ENCODE results near the gene SLC25A47. TPM values are rescaled to one million over a fixed set of nuclear protein-coding genes. Genes with fewer than 3 reads are reported as not detected.
A peak's percentile ranks its signal among the peaks of the same experiment; 100 is the strongest.

SLC25A47 gene
- total RNA-seq, 1 donor from 2014 or later, result not detected

- no peaks in the 10 kb centered on the region for H3K27me3 Mint-ChIP-seq
- CTCF ChIA-PET, result interaction anchor here (0.8 to 1.7 kb wide), 9 partner anchors 20 to 94 kb away, joined by 3 to 6 read pairs (median 4); no protein-coding TSS in a partner anchor
- peaks cover 14% of the 10 kb centered on the region for H3K4me1 Mint-ChIP-seq
- POLR2A ChIA-PET, result interaction anchor here (1.7 to 2.1 kb wide), 4 partner anchors 13 to 93 kb away, joined by 4 to 9 read pairs (median 4); partner anchors contain the start of gene WDR25
- intact Hi-C loops (cut with micrococcal nuclease), result no loop called here
- H3K9me3 Mint-ChIP-seq, result no peaks in the 10 kb centered on the region
- H3K36me3 Mint-ChIP-seq (ENCODE audit: low read depth), result peaks cover 18% of the 10 kb centered on the region
- peak overlapping the region; percentile 56 for H3K27ac Mint-ChIP-seq
- DNase-seq, result no peak
- no peak for TF ChIP-seq CTCF (IDR thresholded peaks at IDR 0.05)
- peak overlapping the region; percentile 68 for H3K4me3 Mint-ChIP-seq
- ATAC-seq (ENCODE audit: low read depth), result no peak
Observed at GRCh38 chr14:100283984-100284881, 38.9 kb upstream of the SLC25A47 start.

- Mint-ChIP-seq H3K27me3 (no peaks in the 10 kb centered on the region), H3K4me1 (peaks cover 10% of the 10 kb centered on the region), H3K36me3 (ENCODE audit: low read depth) (peaks cover 15% of the 10 kb centered on the region), H3K4me3 (peak overlapping the region; percentile 82), H3K27ac (peak overlapping the region; percentile 85), H3K9me3 (no peaks in the 10 kb centered on the region)
- intact Hi-C loops (cut with micrococcal nuclease), result loop anchor here (1.0 to 5.0 kb wide), 9 partner anchors 9 to 303 kb away; partner anchors contain the start of gene SLC25A29
- peak; percentile 93 for ATAC-seq (ENCODE audit: low read depth)
- TF ChIP-seq CTCF (IDR thresholded peaks at IDR 0.05), result peak; percentile 71
- ChIA-PET CTCF (interaction anchor here (0.7 to 2.2 kb wide), 17 partner anchors 9 to 177 kb away, joined by 3 to 18 read pairs (median 4); a partner anchor contains a TSS), POLR2A (interaction anchor here (0.5 to 2.1 kb wide), 11 partner anchors 9 to 804 kb away, joined by 3 to 9 read pairs (median 4); partner anchors contain the start of genes CCNK, SETD3 and WDR25)
- DNase-seq, result peak; percentile 92
Observed at GRCh38 chr14:100285021-100285912, 37.9 kb upstream of the SLC25A47 start.

GRCh38 chr14:100285913-100286400, 37.2 kb upstream of the SLC25A47 start:
- no peaks in the 10 kb centered on the region for H3K9me3 Mint-ChIP-seq
- no peak for DNase-seq
- no peak for ATAC-seq (ENCODE audit: low read depth)
- intact Hi-C loops (cut with micrococcal nuclease), result loop anchor here (1.0 to 5.0 kb wide), 9 partner anchors 8 to 304 kb away; partner anchors contain the start of gene SLC25A29
- peaks cover 10% of the 10 kb centered on the region for H3K4me1 Mint-ChIP-seq
- peak overlapping the region; percentile 85 for H3K27ac Mint-ChIP-seq
- ChIA-PET CTCF (interaction anchor here (0.7 to 2.2 kb wide), 15 partner anchors 9 to 178 kb away, joined by 3 to 18 read pairs (median 4); a partner anchor contains a TSS), POLR2A (interaction anchor here (1.0 to 2.1 kb wide), 8 partner anchors 8 to 91 kb away, joined by 3 to 9 read pairs (median 4); partner anchors contain the start of gene WDR25)
- no peak for TF ChIP-seq CTCF (IDR thresholded peaks at IDR 0.05)
- H3K4me3 Mint-ChIP-seq, result peak overlapping the region; percentile 82
- peaks cover 11% of the 10 kb centered on the region for H3K36me3 Mint-ChIP-seq (ENCODE audit: low read depth)
- no peaks in the 10 kb centered on the region for H3K27me3 Mint-ChIP-seq

GRCh38 chr14:100286484-100287191, 36.5 kb upstream of the SLC25A47 start:
- POLR2A ChIA-PET, result interaction anchor here (1.7 to 2.1 kb wide), 2 partner anchors 17 to 55 kb away, joined by 4 read pairs; no protein-coding TSS in a partner anchor
- CTCF ChIA-PET, result interaction anchor here (1.1 to 2.2 kb wide), 6 partner anchors 8 to 91 kb away, joined by 4 to 18 read pairs (median 8); no protein-coding TSS in a partner anchor
- Mint-ChIP-seq H3K4me1 (peaks cover 10% of the 10 kb centered on the region), H3K9me3 (no peaks in the 10 kb centered on the region), H3K27me3 (no peaks in the 10 kb centered on the region), H3K36me3 (ENCODE audit: low read depth) (peaks cover 9% of the 10 kb centered on the region), H3K27ac (no peak overlapping the region), H3K4me3 (peak overlapping the region; percentile 15)
- intact Hi-C loops (cut with micrococcal nuclease), result loop anchor here (5.0 kb wide), 1 partner anchor 304 kb away; no protein-coding TSS in a partner anchor
- DNase-seq (no peak), ATAC-seq (ENCODE audit: low read depth) (no peak)
- TF ChIP-seq CTCF (IDR thresholded peaks at IDR 0.05), result no peak

Measured in activated B cell treated with CpG ODN at 0.5 μM for 24 hours (primary cell).